Loucy (cell line): ENCODE data around the gene BTBD1.

Source experiments
- H2AFZ ChIP-seq: fragments of 200-600 bp; sonication (generic); 2 replicates; pipeline ENCODE4 v1.6.0; 2016; ENCODE audit warnings: antibody characterized with exemption, mild to moderate bottlenecking, low read length, moderate library complexity
- H3F3A ChIP-seq: fragments of 200-600 bp; 2 replicates; pipeline ENCODE4 v1.6.0; 2016; ENCODE audit warnings: antibody characterized with exemption, low read depth, mild to moderate bottlenecking
- H3K27me3 ChIP-seq: fragments of 200-600 bp; sonication (generic); 2 replicates; pipeline ENCODE4 v1.6.1; 2014; ENCODE audit warnings: low read length, mild to moderate bottlenecking; ENCODE audit not compliant: insufficient read depth, poor library complexity, severe bottlenecking
- H3K36me3 ChIP-seq: fragments of 200-600 bp; sonication (generic); 2 replicates; pipeline ENCODE4 v1.6.1; 2016; ENCODE audit warnings: low read length; ENCODE audit not compliant: insufficient read depth
- H3K4me1 ChIP-seq: fragments of 200-600 bp; sonication (generic); 2 replicates; pipeline ENCODE4 v1.5.1; 2014; ENCODE audit warnings: low read length, mild to moderate bottlenecking; ENCODE audit not compliant: insufficient read depth, poor library complexity, severe bottlenecking
- H3K4me2 ChIP-seq: fragments of 200-600 bp; sonication (generic); 2 replicates; pipeline ENCODE4 v1.6.0; 2014; ENCODE audit warnings: antibody characterized with exemption, low read length, low read depth, mild to moderate bottlenecking; ENCODE audit not compliant: poor library complexity, severe bottlenecking
- H3K4me3 ChIP-seq: fragments of 200-600 bp; sonication (generic); 2 replicates; pipeline ENCODE4 v1.5.1; 2014; ENCODE audit warnings: low read length, mild to moderate bottlenecking, mixed read lengths; ENCODE audit not compliant: poor library complexity, severe bottlenecking
- H3K79me2 ChIP-seq: fragments of 200-600 bp; sonication (generic); 2 replicates; pipeline ENCODE4 v1.6.1; 2014; ENCODE audit warnings: low read length; ENCODE audit not compliant: insufficient read depth
- H3K9ac ChIP-seq: fragments of 200-600 bp; sonication (generic); 2 replicates; pipeline ENCODE4 v1.6.0; 2014; ENCODE audit warnings: mild to moderate bottlenecking, low read depth, low read length, moderate library complexity; ENCODE audit not compliant: poor library complexity, severe bottlenecking
- H3K9me2 ChIP-seq: fragments of 200-600 bp; sonication (generic); replicated peaks from 2 replicates; pipeline ENCODE4 v1.6.1; 2016; ENCODE audit warnings: low read depth, low read length, mixed read lengths
- H3K9me3 ChIP-seq: fragments of 200-600 bp; sonication (generic); 2 replicates; pipeline ENCODE4 v1.6.1; 2014; ENCODE audit warnings: mild to moderate bottlenecking, antibody characterized with exemption, low read length, low read depth; ENCODE audit not compliant: insufficient read depth
- H4K20me1 ChIP-seq: fragments of 200-600 bp; sonication (generic); 2 replicates; pipeline ENCODE4 v1.6.0; 2014; ENCODE audit warnings: antibody characterized with exemption, low read length, mild to moderate bottlenecking; ENCODE audit not compliant: insufficient read depth, poor library complexity, severe bottlenecking
- EZH2phosphoT487 ChIP-seq: fragments of 200-600 bp; IDR thresholded peaks from 2 replicates; pipeline ENCODE4 v1.6.1; 2018; ENCODE audit warnings: antibody characterized with exemption, mild to moderate bottlenecking, moderate library complexity, borderline replicate concordance
- TF ChIP-seq, protein P1 (sequence below): fragments of 200-600 bp; sonication (generic); conservative IDR thresholded peaks from 2 replicates; pipeline ENCODE4 v1.5.1; 2014; ENCODE audit warnings: mild to moderate bottlenecking, antibody characterized with exemption, low read length

The BTBD1 gene

DNA sequence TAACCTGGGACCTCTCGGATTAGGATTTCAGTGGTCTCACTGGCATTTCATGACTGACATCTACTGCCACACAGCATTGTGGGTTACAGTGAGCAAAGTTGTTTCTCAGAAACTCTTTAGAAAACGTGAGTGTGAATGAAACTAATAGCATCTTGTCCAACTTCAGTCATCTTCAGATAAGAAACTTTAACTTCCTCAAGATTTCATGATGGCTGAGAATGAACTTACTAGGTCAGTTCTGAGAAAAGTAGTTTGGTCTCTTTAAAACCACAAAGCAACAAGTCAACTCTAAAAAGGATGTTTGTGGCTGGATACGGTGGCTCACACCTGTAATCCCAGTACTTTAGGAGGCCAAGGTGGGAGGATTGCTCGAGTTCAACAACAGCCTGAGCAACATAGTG lies 100.4 kb downstream of the BTBD1 start:
- Histone ChIP-seq H3K36me3 (no peaks in the 10 kb centered on the region), H3K4me2 (no peak overlapping the region), H3F3A (no peaks in the 10 kb centered on the region), H4K20me1 (no peaks in the 10 kb centered on the region), H3K79me2 (no peaks in the 10 kb centered on the region), H2AFZ (no peak overlapping the region), H3K9ac (no peak overlapping the region), H3K4me3 (no peak overlapping the region), H3K4me1 (no peaks in the 10 kb centered on the region), H3K9me3 (no peaks in the 10 kb centered on the region), H3K27me3 (no peaks in the 10 kb centered on the region), H3K9me2 (no peaks in the 10 kb centered on the region)
- TF ChIP-seq EZH2phosphoT487: no peak
- TF ChIP-seq, protein P1, sequence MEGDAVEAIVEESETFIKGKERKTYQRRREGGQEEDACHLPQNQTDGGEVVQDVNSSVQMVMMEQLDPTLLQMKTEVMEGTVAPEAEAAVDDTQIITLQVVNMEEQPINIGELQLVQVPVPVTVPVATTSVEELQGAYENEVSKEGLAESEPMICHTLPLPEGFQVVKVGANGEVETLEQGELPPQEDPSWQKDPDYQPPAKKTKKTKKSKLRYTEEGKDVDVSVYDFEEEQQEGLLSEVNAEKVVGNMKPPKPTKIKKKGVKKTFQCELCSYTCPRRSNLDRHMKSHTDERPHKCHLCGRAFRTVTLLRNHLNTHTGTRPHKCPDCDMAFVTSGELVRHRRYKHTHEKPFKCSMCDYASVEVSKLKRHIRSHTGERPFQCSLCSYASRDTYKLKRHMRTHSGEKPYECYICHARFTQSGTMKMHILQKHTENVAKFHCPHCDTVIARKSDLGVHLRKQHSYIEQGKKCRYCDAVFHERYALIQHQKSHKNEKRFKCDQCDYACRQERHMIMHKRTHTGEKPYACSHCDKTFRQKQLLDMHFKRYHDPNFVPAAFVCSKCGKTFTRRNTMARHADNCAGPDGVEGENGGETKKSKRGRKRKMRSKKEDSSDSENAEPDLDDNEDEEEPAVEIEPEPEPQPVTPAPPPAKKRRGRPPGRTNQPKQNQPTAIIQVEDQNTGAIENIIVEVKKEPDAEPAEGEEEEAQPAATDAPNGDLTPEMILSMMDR: no peak
